HS-5 (cell line): Measurements from ENCODE around the gene ZNF570.

Experiments
- DNase-seq: peaks from one replicate; pipeline ENCODE4 v3.0.0-alpha.2; 2012; ENCODE audit warnings: low read depth

ZNF570 gene

DNA sequence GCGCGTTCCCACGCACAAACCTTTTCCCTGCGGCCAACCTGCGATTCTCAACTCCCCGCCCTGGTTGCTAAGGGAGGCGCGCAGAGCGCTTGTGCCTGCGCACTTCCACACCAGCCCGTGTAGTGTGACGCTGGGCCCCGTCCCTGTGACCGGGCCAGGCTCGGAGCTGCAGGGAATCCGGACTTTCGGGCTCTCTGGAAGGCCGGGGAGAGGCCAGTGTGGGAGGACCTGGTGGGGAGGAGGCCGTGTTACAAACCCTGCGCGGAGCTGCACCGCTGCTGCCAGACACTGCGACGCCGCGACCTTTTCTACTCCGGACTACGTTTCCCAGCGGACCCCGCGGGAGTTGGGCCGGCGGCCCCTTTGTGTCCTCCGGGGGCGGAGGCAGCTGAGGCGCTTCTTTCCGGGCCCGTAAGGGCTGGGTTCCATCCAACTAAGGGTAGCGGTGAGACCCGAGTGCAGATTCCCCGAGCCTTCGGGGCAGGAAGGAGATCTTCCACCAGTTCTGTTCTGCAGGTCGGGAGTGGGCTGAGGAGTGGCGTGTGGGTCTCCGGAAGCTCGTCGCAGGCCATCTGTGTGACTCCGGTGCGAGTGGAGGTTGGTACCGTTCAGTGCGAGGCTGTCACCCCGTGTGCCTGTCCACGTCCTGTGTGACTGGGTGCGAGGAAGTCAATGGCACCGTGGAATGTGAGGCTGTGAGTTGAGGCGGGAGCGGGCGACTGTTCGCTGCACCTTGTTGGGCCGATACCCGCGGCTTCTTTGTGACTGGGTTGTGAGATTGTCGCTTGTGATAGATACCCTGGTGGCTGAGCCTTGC lies at the start of gene ZNF570:
Gene ZNF570 (plus strand): TSS at position 396 of the 817 bp plus-strand sequence. CDS start 999 bp downstream, outside the sequence.
- no peak for DNase-seq

DNA sequence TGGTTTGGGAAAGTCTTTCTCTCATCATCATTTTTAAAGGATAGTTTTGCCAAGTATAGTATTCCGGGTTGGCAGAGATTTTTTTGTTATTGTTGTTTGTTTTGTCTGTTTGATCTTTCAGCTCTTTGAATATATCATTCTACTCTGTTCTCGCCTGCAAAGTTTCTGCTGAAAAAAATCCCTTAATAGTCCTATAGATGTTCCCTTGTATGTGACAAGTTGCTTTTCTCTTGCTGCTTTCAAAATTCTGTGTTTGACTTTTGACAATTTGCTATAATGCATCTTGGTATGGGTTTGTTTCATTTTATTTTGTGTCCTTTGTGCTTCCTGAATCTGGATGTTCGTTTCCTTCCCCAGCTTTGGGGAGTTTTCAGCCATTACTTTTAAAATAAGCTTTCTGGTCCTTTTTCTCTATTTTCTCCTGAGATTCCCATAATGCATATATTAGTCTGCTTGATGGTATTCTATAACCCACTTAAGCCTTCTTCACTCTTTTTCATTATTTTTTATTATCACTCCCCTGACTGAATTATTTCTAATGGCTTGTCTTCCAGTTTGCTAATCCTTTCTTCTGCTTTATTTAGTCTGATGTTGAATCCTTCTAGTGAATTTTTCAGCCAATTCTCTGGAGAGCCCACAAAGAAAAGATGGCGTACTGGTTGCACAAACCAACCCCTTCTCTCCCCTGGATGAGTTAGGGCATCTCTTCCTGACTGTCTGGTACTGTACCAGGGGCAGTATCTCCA lies 16.5 kb upstream of the ZNF570 start:
- DNase-seq, result no peak

DNA sequence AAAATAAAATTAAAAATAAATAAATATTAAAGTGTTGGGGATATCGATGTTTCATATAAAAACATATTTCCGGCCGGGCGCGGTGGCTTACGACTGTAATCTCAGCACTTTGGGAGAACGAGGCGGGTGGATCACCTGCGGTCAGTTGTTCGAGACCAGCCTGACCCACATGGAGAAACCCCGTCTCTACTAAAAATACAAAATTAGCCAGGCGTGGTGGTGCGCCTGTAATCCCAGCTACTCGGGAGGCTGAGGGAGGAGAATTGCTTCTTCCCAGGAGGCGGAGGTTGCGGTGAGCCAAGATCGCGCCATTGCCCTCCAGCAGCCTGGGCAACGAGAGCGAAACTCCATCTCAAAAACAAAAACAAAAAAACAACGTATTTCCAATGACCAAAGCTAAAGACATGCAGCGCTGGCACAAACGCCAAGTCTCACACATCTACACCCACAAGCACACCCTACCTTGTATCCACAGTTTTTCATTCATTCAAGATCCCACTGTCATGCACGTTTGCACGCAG lies 2.8 kb upstream of the ZNF570 start:
- DNase-seq, result no peak

DNA sequence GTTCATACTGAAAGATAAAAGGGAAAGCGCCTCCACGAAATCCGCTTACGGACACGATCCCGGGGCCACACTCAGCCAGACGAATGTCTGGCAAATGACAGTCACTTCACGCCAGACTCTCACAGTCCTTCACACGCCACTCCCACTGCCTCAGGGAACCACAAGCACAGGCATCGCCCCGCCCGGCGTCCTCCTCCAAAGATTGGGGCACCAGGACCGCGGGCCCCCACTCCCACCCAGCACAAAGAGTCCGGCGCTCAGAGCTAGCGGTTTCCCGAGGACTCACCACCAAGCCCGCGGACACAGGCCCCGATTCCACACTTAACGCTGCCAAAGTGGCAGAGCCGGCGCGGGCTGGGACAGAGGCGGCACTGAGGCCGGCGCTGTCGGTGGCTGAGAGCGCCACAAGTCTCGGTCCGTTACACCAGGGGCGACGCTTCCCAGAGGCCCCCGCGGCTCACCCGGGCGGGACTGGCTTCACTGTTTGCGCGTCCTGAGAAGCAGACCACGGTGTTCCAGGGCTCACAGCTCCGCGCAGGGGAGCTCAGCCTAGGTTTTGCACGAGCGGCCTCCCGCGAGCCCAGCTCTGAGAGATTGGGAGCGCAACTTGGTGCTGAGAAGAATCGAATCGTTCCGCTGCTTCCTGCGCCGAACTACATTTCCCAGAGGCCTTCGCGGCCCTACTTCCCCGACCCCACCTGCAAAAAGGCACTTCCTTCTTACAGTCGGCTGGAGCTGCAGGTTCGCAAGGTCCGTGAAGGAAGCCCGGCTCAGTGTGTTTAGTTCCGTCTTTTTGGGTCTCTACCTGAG lies 2.2 kb upstream of the ZNF570 start, which contains the start of gene ZNF569:
Gene ZNF569 (minus strand): TSS at position 647 of the 810 bp plus-strand sequence. CDS start 22,523 bp downstream, outside the sequence.
- DNase-seq, result peak; percentile 64

DNA sequence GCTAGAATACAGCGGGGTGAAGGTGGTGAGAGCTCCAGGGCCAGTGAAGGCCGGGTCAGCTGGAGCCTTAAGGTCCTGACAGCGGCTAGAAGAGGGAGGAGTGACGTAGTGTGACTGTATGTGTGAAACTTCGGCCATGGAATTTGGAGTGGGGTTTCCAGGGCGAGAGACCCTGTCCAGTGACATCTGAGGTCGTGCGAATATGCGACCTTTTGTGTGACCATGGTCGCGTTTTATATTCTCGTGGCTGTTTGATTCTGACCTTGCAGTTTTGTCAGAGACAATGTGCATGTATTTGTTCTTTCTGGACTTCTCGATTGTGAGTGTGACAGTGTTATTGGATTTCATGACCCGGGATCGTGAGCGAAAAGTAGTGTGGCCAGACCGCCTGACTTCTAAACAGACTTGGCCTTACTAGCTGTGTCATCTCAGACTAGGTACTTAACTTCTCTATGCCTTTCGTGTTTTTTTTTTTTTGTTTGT lies 1.5 kb upstream of the ZNF570 start:
- no peak for DNase-seq

DNA sequence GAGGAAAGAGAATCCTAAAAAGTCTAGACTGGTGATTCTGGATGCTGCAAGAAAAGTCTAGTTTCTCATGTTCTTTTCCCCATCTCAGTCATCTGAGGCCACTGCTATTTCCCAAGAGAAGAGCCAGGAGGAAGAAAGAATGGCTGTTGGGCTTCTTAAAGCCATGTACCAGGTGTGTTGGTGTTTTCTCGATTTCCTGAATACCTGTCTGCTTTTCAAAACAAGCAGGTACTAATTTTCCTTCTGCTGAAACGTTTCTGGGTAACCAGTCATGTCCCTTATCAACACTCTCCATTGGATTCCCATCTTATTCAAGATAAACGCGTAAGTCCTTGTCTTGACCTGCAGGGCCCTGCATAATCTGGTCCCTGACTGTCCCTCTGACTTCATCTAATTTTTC lies 1.1 kb downstream of the ZNF570 start:
- DNase-seq, result no peak

DNA sequence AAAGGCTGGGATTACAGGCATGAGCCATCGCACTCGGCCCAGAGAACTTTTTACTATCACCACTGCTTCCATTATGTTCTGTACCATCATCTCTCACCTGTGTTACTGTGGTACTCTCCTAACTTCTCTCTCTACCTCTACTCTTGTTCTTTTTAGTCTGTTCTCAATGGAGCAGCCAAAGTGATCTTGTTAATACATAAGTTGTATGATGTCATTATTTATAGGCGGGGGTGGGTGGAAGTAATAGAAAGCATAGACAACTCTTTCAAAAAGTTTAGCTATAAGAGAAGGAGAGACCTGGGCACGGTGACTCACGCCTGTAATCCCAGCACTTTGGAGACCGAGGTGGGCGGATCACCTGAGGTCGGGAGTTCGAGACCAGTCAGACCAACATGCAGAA lies 3.0 kb downstream of the ZNF570 start:
- no peak for DNase-seq

DNA sequence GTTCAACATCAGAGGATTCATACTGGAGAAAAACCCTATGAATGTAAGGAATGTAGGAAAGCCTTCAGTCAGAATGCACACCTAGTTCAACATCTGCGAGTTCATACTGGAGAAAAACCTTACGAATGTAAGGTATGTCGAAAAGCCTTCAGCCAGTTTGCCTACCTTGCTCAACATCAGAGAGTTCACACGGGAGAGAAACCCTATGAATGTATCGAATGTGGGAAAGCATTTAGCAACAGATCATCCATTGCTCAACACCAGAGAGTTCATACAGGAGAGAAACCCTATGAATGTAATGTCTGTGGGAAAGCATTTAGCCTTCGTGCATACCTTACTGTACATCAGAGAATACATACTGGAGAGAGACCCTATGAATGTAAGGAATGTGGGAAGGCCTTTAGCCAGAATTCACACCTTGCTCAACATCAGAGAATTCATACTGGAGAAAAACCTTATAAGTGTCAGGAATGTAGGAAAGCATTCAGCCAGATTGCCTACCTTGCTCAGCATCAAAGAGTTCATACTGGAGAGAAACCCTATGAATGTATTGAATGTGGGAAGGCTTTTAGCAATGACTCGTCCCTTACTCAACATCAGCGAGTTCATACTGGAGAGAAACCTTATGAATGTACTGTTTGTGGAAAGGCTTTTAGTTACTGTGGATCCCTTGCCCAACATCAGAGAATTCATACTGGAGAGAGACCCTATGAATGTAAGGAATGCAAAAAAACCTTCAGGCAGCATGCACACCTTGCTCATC lies 15.4 kb downstream of the ZNF570 start:
- DNase-seq, result no peak

DNA sequence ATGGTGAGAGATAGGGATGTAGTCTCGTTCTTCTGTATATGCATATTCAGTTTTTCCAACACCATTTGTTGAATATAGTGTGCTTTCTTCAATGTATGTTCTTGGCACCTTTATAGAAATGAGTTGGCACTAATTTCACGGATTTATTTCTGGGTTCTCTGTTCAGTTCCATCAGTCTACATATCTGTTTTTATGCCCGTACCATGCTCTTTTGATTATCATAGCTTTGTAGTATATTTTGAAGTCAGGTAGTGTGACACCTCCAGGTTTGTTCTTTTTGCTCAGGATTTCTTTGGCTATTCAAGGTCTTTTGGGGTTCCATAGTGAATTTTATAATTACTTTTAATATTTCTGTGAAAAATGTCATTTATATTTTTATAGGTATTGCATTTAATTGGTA lies 23.1 kb downstream of the ZNF570 start:
- DNase-seq, result no peak

DNA sequence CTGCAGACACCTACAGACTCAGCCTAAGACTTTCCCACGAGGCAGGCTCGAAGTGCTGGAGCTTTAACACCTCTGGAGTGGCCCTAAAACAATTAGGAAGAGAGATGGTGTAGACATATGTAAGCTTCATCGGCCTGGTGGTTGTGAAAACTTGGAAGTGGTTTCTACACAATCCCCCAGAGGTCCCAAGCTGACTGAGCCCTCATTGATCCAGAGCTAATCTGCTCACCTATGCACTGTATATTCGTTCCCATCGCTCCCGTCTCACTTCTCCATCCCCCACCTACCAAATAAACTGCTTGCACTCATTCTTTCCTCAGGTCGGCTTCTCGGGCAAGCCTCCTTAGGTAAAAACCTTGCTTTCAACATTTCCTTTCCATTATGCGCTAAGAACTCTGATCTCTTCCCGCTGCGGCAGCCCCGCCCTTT lies 36.8 kb downstream of the ZNF570 start:
- DNase-seq, result no peak

DNA sequence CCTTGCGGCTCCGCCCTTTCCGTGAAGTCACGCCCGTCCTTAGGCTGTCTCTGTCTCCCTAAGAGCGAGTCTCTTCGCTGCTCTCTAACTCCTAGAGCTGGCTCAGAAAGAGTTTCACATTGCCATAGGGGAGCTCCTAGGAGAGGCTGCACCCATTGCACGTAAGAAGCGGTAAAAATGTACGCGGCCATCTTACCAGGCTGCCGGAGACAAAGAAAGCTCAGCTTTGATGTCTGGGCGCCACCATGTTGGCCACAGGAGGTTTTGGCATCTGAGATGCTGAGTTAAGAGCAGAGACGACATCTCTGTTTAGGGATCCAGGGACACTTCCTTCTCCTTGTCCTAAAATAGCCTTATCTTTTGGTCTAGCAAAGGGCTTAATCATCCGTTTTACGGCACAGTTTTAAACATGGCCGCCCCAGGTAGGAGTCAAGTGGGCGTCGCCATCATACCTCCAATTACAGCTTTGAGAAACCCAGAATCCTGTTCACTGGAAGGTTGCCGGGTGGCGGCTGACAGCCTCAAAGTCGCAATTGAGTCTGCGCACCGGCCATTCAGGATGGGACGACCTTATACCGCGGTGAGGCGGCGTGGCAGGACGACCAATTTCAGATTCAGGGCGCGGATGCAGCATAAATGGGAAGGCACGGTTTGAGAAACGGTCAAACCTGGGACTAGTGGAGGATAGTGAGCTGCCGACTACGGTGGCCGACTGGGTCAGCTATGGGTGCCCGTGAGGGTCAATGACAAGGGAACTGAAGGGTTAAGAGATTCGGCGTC lies 37.4 kb downstream of the ZNF570 start, which contains the start of gene ZNF793:
Gene ZNF793 (plus strand): TSS at position 553 of the 780 bp plus-strand sequence. CDS start 16,501 bp downstream, outside the sequence.
- DNase-seq, result no peak

DNA sequence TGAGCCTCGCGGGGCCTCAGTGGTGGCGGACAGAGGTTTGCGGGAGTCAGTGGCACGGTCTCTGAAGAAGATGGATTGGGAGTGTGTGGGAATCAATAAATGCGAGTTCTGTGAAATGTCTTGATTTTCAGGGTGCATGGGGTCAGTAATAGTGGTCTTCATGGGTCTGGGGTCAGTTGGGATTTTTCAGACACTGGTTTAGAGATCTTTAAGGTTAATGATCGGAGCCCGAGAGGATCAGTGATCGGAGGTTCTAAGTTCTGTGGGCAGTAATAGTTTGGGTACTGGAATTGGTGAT lies 38.0 kb downstream of the ZNF570 start:
- DNase-seq, result no peak

DNA sequence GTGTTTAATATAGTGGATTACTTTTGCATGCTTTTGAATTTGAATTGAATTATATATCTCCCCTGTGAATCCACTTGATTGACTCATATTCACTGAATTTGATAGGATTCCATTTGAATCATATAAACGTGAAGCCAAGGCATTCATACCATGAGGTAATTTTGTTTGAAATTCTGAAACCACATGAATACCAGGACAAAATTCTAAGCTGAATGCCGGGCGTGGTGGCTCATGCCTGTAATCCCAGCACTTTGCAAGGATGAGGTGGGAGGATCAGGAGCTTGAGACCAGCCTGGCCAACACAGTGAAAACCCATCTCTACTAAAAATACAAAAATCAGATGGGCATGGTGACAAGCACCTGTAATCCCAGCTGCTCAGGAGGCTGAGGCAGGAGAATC lies 42.0 kb downstream of the ZNF570 start:
- DNase-seq, result no peak

DNA sequence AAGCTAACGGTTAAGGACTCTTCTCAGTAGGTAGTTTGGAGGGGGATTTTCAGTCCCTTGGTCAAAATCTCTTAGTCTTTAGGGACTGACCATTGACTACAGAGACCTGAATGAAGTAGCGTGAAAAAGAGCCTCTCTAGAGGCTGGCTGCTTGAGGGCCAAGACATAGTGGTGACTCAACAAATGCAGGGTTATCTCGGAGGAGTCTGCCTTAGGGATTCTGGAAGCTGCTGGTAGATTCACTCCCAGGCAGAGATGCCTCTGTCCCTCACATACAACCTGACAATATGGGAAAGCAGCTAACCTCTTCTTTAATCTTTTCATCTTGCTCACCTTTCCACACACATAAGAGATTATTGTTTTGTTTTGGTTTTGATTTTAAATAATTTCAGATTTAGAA lies 42.7 kb downstream of the ZNF570 start:
- DNase-seq, result no peak

DNA sequence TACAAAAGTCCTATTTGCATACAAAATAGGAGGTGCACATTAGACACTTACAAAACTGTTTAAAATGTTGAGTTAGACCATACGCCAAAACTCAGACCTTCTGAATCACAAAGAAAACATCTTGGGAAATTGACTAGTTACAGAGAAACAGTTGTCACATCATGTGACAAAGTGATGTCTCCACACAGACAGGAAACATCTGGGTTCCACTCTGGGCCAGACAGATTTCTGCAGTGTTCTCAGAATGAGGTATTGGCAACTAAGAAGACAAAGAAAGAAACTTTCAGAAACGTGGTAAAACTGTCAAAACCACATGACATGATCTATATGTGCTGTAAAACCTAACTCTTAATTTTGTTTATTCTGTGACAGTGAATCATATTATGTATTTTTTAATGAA lies 44.2 kb downstream of the ZNF570 start:
- no peak for DNase-seq

DNA sequence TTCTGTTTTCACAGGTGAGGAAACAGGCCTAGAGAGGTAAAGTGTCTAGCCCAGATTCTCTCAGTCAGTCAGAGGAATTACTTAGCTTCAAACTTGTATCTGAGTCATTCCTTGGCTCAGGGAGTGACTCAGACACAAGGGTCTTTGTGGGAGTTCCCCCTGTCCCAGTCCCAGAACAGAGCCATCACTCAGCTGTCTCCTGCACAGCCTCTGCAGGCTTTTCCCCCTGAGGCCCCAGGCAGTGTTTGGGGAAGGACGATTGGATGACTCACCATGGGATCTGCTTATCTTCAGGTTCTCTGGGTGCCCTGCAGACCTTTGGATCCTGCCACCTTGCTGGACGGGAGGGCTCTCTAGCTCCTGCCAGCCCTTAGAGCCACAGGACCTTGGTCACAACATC lies 50.7 kb downstream of the ZNF570 start:
- DNase-seq, result no peak

DNA sequence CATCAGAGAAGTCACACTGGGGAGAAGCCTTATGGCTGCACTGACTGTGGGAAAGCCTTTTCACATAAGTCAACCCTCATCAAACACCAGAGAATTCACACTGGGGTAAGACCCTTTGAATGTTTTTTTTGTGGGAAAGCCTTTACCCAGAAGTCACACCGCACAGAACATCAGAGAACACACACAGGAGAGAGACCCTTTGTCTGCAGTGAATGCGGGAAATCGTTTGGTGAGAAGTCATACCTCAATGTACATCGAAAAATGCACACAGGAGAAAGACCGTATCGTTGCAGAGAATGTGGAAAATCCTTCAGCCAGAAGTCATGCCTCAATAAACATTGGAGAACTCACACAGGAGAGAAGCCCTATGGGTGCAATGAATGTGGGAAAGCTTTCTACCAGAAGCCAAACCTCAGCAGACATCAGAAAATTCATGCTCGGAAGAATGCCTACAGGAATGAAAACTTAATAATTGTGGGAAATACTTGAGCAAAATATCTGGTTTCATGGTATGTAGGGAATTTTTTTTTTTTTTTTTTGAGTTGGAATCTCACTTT lies 68.3 kb downstream of the ZNF570 start:
- DNase-seq, result no peak
